ENCODE measurements around the gene SART3.

The SART3 gene

GRCh38 chr12:108587826-108588225 lies 26.9 kb upstream of the SART3 start:
- no peak for TF ChIP-seq CTCF (IDR thresholded peaks at IDR 0.05)

GRCh38 chr12:108586306-108586705 lies 25.3 kb upstream of the SART3 start:
- no peak for TF ChIP-seq CTCF (IDR thresholded peaks at IDR 0.05)

GRCh38 chr12:108585864-108586263 lies 24.9 kb upstream of the SART3 start:
- TF ChIP-seq CTCF (IDR thresholded peaks at IDR 0.05), result no peak

DNA sequence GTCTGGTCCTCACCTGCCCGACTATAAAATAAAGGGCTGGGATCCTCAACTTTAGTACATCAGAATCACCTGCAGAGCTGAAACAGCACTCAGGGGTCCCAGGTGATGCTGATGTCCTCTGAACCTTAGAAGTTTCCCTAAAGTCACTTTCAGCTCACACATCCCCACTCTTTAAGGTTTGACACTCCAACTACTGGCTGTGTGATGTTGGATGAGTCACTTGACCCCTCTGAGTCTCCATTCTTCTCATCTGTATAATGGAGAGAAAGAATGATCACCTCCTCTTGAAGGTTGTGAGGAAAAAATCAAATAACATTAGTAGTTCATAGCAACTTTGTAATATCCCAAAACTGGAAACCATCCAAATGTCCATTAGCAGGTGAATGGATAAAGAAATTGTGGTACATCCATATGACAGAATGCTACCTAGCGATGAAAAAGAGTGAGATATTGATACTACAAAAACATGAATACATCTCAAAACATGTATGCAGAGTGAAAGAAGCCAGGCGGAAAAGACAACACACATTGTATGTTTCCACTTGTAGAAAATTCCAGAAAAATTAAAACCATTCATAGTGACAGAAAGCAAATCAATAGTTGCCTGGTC lies 23.6 kb upstream of the SART3 start:
- TF ChIP-seq CTCF (IDR thresholded peaks at IDR 0.05), result no peak

DNA sequence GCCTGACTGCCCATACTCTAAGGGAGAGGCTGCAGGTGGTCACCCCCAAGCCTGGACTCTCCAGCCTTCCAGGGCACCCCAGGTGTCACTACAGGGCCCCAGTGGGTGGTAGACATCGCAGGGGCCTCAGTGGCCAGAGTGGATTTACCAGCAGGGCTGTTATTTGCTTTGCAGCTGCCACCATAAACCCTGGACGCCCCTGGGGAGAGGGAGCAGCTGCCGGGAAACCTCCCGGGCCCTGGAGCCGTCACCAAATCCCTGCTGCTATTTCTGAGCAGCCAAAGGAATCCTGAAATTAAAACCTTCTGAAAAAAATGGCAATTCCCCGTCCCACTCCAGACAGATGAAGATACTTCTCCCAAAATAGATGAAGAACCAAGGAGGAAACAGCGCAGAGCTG lies 23.0 kb upstream of the SART3 start:
- TF ChIP-seq CTCF (IDR thresholded peaks at IDR 0.05), result no peak

DNA sequence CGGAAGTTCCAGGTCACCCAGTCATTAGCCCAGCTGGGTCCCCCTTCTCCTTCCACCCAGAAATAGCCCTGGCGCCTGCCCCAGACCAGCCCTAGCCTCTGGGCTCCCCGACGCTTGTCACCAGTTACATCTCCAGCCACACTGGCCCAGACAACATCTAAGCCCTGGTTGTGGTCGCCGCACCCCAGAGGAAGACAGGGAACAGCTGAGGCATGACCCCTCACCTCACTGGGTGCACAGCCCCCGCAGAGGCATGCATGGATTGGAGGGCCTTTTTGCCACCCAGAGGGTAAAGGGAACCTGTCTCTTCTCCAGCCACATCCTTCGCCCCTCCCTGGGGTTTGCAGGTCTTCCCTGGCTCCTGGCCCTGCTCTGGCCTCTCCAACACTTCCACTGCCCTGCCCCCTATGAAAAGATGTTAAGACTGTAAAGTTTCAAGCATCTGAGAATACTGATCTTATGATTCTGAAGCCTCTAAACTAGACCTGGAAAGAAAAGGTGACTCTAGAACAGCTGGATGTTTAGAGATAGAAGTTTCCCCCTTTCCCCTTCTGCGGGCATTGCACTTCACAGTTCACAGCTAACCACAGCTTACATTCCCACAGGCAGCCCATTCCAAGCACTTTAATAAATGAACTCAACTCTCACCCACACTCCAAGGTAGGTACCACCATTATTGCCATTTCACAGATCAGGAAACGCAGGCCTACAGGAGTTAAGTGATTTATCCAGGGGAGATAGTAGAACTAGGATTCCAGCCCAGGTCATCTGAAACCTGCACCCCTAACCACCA lies 22.2 kb upstream of the SART3 start:
- TF ChIP-seq CTCF (IDR thresholded peaks at IDR 0.05), result no peak

DNA sequence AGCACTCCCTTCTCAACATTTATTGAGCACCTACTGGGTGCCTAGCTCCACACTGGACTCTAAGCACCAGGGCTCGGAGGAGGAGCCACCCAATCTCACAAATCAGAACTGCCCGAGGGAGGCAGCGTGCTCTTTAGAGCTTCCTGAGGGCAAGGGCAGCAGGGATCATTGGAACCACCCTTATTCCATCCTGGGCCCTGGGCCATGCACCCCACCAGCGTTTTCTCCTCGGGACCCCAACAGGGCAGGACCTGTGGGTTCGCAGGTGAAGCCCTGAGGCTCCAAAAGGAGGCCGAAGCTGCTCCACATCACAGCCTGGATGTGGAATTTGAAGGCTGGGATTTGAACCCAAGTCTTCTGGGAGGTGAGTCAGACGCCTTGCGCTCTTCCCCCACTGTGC lies 21.5 kb upstream of the SART3 start:
- no peak for TF ChIP-seq CTCF (IDR thresholded peaks at IDR 0.05)

All from LNCAP (cell line).